Bladder microvascular endothelial cell (primary cell): ENCODE results near the gene ARMC12. TPM values are rescaled to one million over a fixed set of nuclear protein-coding genes. Genes with fewer than 3 reads are reported as not detected.

ENCODE experiments used
- total RNA-seq: library from RNA; depleted of rRNA; stranded (reverse); fragments of >200 nt; gene quantifications from 2 replicates; pipeline ENCODE4 v1.2.3, GENCODE V29; 2014

The ARMC12 gene
- total RNA-seq = 0.50 TPM in 1 of 2 replicates, not detected in the other

GRCh38 chr6:35736982-35737412, at the start of gene ARMC12:
ARMC12 (plus strand) TSS chr6:35737032; CDS start chr6:35737109, 77 bp downstream.

GRCh38 chr6:35688605-35689322, 48.1 kb upstream of the ARMC12 start, which contains the start of gene FKBP5:
FKBP5 (minus strand) TSS chr6:35688915; CDS start chr6:35642824, 46,091 bp downstream.

GRCh38 chr6:35776364-35777215, 39.8 kb downstream of the ARMC12 start, which contains the start of gene CLPSL2:
CLPSL2 (plus strand) TSS chr6:35776598; CDS start chr6:35776619, 21 bp downstream.

GRCh38 chr6:35780719-35781118, 43.9 kb downstream of the ARMC12 start, which contains the start of gene CLPSL1:
CLPSL1 (plus strand) TSS chr6:35781019; CDS start chr6:35781111, 92 bp downstream.

Other genes with a start within 250 kb of the ARMC12 start
- gene TEAD3, start 240.0 kb upstream of the ARMC12 start, total RNA-seq = under 0.01 and 0.31 TPM in 2 replicates
- not detected in 2 replicates for gene TULP1, start 224.1 kb upstream of the ARMC12 start, total RNA-seq
- gene FKBP5, start 48.1 kb upstream of the ARMC12 start, total RNA-seq = 30.3 and 33.1 TPM in 2 replicates
- not detected in 2 replicates for gene CLPSL2, start 39.6 kb downstream of the ARMC12 start, total RNA-seq
- not detected in 2 replicates for gene CLPSL1, start 44.0 kb downstream of the ARMC12 start, total RNA-seq
- not detected in 2 replicates for gene CLPS, start 60.3 kb downstream of the ARMC12 start, total RNA-seq
- gene LHFPL5, start 68.3 kb downstream of the ARMC12 start, total RNA-seq = not detected in 2 replicates
- gene SRPK1, start 184.1 kb downstream of the ARMC12 start, total RNA-seq = 30.9 and 68.2 TPM in 2 replicates